Measurements from ENCODE around the gene PKNOX2.
A peak's percentile ranks its signal among the peaks of the same experiment; 100 is the strongest.

PKNOX2 gene

DNA sequence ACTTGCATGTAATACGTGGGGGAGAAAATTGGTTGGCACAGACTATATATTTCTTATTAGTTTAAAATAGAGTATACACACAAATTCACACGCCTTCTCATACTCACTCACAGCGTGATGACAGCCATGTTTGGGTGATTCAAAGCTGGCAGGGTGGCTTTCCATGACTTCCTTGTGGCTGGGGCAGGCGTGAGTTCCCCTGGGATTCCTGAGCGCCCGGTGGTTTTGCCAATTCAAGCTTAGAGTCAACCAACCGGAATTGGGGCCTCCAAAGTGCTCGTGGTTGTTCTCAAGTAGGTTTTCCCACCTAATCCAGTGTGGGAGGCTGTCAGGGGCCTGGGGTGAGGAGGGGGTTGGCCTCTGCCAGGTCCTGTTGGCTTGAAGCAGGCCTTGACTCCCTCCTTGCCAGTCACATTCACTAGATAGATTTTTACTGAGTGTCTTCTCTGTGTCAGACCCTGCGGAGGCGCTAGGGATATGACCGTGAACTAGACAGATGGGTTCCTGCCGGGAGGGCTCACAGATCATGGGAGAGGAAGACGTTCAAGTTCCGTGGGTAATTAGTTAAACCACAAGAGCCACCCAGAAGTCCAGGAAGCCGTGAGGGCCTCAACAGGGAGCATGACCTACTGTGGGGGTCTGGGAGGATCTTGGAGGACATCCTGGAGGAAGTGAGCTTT is 11.5 kb downstream of the PKNOX2 start:
- peaks cover 2% of the 10 kb centered on the region for H3K27me3 ChIP-seq (replicated peaks; ENCODE audit: control insufficient read depth, insufficient read depth, low read length)
- DNase-seq (ENCODE audit: extremely low read depth, insufficient read length), result no peak

DNA sequence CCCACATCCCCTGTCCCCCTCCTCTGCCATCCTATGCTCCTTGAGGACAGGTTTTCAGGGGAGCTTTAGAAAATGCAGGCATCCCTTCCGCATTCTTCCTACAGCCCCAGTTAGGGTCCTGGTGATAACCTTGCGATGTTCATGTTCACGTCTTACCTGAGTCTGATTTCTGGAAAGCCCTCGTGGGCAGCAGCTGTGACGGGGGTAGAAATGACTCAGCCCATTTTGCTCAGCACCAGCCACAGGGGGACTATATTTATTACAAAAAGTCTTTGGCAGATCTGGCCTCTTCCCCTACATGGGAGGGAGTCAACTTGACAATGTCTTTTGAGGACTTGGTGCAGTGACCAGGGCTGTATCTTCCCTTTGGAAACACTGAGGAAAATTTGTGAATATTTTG is 12.3 kb downstream of the PKNOX2 start:
- peak; percentile 22 for DNase-seq (ENCODE audit: extremely low read depth, insufficient read length)
- H3K27me3 ChIP-seq (replicated peaks; ENCODE audit: control insufficient read depth, insufficient read depth, low read length), result peaks cover 2% of the 10 kb centered on the region
- TF ChIP-seq, protein P1, sequence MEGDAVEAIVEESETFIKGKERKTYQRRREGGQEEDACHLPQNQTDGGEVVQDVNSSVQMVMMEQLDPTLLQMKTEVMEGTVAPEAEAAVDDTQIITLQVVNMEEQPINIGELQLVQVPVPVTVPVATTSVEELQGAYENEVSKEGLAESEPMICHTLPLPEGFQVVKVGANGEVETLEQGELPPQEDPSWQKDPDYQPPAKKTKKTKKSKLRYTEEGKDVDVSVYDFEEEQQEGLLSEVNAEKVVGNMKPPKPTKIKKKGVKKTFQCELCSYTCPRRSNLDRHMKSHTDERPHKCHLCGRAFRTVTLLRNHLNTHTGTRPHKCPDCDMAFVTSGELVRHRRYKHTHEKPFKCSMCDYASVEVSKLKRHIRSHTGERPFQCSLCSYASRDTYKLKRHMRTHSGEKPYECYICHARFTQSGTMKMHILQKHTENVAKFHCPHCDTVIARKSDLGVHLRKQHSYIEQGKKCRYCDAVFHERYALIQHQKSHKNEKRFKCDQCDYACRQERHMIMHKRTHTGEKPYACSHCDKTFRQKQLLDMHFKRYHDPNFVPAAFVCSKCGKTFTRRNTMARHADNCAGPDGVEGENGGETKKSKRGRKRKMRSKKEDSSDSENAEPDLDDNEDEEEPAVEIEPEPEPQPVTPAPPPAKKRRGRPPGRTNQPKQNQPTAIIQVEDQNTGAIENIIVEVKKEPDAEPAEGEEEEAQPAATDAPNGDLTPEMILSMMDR (IDR thresholded peaks at IDR 0.05; ENCODE audit: insufficient read depth, low read length, poor library complexity, severe bottlenecking), result no peak
- H3K4me3 ChIP-seq (replicated peaks; ENCODE audit: low read depth, low read length), result no peak overlapping the region
- H3K36me3 ChIP-seq (ENCODE audit: control insufficient read depth, insufficient read depth, low read length), result no peaks in the 10 kb centered on the region

More for the DNA sequence above, 11.5 kb downstream of the PKNOX2 start:
- Histone ChIP-seq H3K4me3 (replicated peaks; ENCODE audit: low read depth, low read length) (no peak overlapping the region), H3K36me3 (ENCODE audit: control insufficient read depth, insufficient read depth, low read length) (no peaks in the 10 kb centered on the region)
- TF ChIP-seq, protein P1 (IDR thresholded peaks at IDR 0.05; ENCODE audit: insufficient read depth, low read length, poor library complexity, severe bottlenecking), result no peak

DNA sequence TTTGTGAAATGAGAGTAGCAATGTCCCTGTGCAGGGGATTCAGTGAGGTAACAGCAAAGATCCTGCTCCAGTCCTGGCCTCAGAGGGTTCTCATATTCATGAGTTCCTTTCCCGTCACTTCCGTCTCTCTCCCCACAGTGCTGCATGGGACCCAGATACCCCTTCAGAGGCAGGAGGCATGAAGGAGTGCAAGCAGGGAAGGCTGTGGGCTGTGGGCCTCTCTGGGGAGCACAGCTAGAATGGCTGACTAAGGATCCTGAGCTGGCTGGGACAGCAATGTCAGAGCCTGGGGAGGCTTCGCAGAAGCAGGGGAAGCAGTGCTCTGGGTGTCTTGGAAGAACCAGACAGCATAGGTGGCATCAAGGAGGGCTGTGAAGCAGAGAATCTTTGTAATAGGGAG is 13.0 kb downstream of the PKNOX2 start:
- DNase-seq (ENCODE audit: extremely low read depth, insufficient read length), result no peak
- Histone ChIP-seq H3K27me3 (replicated peaks; ENCODE audit: control insufficient read depth, insufficient read depth, low read length) (peaks cover 2% of the 10 kb centered on the region), H3K4me3 (replicated peaks; ENCODE audit: low read depth, low read length) (no peak overlapping the region), H3K36me3 (ENCODE audit: control insufficient read depth, insufficient read depth, low read length) (no peaks in the 10 kb centered on the region)
- TF ChIP-seq, protein P1 (IDR thresholded peaks at IDR 0.05; ENCODE audit: insufficient read depth, low read length, poor library complexity, severe bottlenecking), result no peak

DNA sequence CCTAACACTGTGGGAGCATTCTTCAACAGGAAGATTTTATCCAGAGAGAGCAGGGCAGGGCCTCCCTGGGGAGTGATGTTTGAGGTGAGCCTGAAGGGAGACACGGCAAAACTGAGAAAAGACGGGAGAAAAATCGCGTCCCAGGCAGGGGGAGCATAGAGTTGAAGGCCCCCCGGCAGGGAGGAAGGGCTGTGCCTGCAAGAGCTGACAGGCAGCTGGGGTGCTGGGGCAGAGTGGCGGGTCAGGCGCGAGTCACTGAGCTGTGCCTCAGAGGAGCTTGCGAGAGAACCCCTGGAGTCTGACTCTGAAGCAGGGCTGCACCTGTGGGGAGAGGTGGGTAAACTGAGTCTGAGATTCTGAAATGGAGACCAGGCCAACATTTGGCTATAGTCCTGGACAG is 14.8 kb downstream of the PKNOX2 start:
- TF ChIP-seq, protein P1 (IDR thresholded peaks at IDR 0.05; ENCODE audit: insufficient read depth, low read length, poor library complexity, severe bottlenecking), result no peak
- H3K27me3 ChIP-seq (replicated peaks; ENCODE audit: control insufficient read depth, insufficient read depth, low read length), result no peaks in the 10 kb centered on the region; the same call in 1 of the 2 replicates
- DNase-seq (ENCODE audit: extremely low read depth, insufficient read length), result no peak
- no peak overlapping the region for H3K4me3 ChIP-seq (replicated peaks; ENCODE audit: low read depth, low read length)
- H3K36me3 ChIP-seq (ENCODE audit: control insufficient read depth, insufficient read depth, low read length), result no peaks in the 10 kb centered on the region

DNA sequence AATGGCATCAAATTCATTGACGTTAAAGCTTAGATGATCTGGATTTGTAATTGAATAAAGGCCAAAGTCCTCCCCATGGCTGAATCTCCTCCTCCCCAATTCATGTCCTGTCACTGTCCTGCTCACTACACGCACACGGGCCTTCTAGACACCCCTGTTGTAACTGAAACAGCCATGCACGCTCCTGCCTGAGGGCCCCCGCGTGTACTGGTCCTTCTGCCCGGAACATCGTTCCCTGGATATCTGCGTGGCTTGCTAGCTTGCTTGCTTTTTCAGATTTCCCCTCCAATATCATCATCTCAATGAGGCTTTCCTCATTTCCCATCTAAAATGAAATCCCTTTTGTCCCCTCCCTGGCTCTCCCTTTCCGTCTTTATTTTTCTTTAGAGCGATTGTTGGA is 15.3 kb downstream of the PKNOX2 start:
- Histone ChIP-seq H3K4me3 (replicated peaks; ENCODE audit: low read depth, low read length) (no peak overlapping the region), H3K36me3 (ENCODE audit: control insufficient read depth, insufficient read depth, low read length) (no peaks in the 10 kb centered on the region), H3K27me3 (replicated peaks; ENCODE audit: control insufficient read depth, insufficient read depth, low read length) (no peaks in the 10 kb centered on the region; the same call in none of the 2 replicates)
- TF ChIP-seq, protein P1 (IDR thresholded peaks at IDR 0.05; ENCODE audit: insufficient read depth, low read length, poor library complexity, severe bottlenecking), result no peak
- DNase-seq (ENCODE audit: extremely low read depth, insufficient read length), result no peak
